ENCODE measurements around the gene ADAMTS16. TPM values are rescaled to one million over a fixed set of nuclear protein-coding genes. Genes with fewer than 3 reads are reported as not detected.

Gene ADAMTS16
- total and polyA plus RNA-seq, 9 of the 15 experiments (the other 6 are each of a cell fraction or from before 2014, with no cell fraction given), result not detected

DNA sequence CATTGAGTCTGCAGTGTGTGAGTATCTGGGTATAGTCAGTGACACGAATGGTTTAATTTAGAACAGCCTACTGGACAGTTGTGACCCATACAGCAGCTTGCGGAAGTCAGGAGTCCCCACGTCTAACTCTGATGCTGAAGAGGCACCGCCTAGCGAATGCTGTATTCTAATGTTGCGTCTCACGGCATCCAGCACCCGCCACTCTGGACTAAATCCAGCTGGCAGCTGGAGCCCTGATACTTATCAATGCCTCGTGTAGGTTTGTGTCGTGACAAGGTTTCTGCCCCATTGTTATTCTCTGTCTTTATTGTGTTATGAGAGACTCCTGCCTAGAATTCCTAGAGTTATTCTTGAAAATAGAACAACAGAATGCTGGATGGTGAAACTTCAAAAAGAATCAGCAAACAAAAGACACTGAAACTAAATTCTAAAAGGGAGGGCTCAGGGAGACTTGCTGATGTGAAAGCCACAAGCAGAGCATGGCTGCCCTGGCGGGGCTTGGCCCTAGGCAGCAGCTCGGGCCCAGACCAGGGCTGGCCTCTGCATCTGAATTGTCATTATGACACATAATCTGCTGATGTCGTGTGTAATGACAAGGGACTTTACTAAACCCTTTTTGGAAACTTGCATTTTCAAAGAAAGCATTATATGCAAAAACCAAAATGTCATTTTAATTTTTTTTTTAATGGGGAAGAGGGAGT is 158.9 kb downstream of the ADAMTS16 start (continued):
- TF ChIP-seq, protein P1, sequence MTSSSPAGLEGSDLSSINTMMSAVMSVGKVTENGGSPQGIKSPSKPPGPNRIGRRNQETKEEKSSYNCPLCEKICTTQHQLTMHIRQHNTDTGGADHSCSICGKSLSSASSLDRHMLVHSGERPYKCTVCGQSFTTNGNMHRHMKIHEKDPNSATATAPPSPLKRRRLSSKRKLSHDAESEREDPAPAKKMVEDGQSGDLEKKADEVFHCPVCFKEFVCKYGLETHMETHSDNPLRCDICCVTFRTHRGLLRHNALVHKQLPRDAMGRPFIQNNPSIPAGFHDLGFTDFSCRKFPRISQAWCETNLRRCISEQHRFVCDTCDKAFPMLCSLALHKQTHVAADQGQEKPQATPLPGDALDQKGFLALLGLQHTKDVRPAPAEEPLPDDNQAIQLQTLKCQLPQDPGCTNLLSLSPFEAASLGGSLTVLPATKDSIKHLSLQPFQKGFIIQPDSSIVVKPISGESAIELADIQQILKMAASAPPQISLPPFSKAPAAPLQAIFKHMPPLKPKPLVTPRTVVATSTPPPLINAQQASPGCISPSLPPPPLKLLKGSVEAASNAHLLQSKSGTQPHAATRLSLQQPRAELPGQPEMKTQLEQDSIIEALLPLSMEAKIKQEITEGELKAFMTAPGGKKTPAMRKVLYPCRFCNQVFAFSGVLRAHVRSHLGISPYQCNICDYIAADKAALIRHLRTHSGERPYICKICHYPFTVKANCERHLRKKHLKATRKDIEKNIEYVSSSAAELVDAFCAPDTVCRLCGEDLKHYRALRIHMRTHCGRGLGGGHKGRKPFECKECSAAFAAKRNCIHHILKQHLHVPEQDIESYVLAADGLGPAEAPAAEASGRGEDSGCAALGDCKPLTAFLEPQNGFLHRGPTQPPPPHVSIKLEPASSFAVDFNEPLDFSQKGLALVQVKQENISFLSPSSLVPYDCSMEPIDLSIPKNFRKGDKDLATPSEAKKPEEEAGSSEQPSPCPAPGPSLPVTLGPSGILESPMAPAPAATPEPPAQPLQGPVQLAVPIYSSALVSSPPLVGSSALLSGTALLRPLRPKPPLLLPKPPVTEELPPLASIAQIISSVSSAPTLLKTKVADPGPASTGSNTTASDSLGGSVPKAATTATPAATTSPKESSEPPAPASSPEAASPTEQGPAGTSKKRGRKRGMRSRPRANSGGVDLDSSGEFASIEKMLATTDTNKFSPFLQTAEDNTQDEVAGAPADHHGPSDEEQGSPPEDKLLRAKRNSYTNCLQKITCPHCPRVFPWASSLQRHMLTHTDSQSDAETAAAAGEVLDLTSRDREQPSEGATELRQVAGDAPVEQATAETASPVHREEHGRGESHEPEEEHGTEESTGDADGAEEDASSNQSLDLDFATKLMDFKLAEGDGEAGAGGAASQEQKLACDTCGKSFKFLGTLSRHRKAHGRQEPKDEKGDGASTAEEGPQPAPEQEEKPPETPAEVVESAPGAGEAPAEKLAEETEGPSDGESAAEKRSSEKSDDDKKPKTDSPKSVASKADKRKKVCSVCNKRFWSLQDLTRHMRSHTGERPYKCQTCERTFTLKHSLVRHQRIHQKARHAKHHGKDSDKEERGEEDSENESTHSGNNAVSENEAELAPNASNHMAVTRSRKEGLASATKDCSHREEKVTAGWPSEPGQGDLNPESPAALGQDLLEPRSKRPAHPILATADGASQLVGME (CRISPR knock-in tag; IDR thresholded peaks at IDR 0.05), result no peak
- TF ChIP-seq NFIX (CRISPR knock-in tag; IDR thresholded peaks at IDR 0.05; ENCODE audit: low read depth), result no peak

- in situ Hi-C loops (cut with MboI), result no loop called here
- H4K20me1 ChIP-seq (replicated peaks; ENCODE audit: control insufficient read depth, insufficient read depth, low read length), result no peaks in the 10 kb centered on the region; the same call in 1 of the 2 replicates
- BruUV-seq (replicated peaks), result no TSS peak
- 0% methylated on average over 3 of the region's 3 CpGs for WGBS (ENCODE audit: insufficient coverage, low coverage, missing lambda C conversion rate)
- FAIRE-seq (no peak), DNase-seq (ENCODE audit: extremely low read depth in 1 of 4, low spot score in 3 of 4) (no peak), ATAC-seq (no peak)
- TF ChIP-seq ILK (tag; IDR thresholded peaks at IDR 0.05; ENCODE audit: borderline replicate concordance, low read depth), result no peak
- TF ChIP-seq SRSF7 (optimal IDR thresholded peaks at IDR 0.05; ENCODE audit: low read depth, low read length), result no peak
- TF ChIP-seq, protein P2, sequence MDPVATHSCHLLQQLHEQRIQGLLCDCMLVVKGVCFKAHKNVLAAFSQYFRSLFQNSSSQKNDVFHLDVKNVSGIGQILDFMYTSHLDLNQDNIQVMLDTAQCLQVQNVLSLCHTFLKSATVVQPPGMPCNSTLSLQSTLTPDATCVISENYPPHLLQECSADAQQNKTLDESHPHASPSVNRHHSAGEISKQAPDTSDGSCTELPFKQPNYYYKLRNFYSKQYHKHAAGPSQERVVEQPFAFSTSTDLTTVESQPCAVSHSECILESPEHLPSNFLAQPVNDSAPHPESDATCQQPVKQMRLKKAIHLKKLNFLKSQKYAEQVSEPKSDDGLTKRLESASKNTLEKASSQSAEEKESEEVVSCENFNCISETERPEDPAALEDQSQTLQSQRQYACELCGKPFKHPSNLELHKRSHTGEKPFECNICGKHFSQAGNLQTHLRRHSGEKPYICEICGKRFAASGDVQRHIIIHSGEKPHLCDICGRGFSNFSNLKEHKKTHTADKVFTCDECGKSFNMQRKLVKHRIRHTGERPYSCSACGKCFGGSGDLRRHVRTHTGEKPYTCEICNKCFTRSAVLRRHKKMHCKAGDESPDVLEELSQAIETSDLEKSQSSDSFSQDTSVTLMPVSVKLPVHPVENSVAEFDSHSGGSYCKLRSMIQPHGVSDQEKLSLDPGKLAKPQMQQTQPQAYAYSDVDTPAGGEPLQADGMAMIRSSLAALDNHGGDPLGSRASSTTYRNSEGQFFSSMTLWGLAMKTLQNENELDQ (CRISPR knock-in tag; IDR thresholded peaks at IDR 0.05; ENCODE audit: borderline replicate concordance), result no peak
- no peak for TF ChIP-seq ZNF586 (CRISPR knock-in tag; conservative IDR thresholded peaks at IDR 0.05)
- no peak for TF ChIP-seq CHAMP1 (IDR thresholded peaks at IDR 0.05)
- no peaks in the 10 kb centered on the region for H3K4me1 ChIP-seq (replicated peaks in 1 of 2; ENCODE audit: control insufficient read depth in 2 of 2, insufficient read depth in 2 of 2, low read length in 2 of 2)
- no peak overlapping the region for H3K4me3 ChIP-seq
- H3K9me1 ChIP-seq (ENCODE audit: control insufficient read depth, insufficient read depth, low read length), result no peaks in the 10 kb centered on the region
- intact Hi-C loops (cut with micrococcal nuclease), result no loop called here
- H3K27ac ChIP-seq (ENCODE audit: extremely low read depth, low read depth, low read length), result no peak overlapping the region
- ChIA-PET POLR2A (interaction anchor here (0.6 kb wide), 1 partner anchor 271 kb away, joined by 6 read pairs; no protein-coding TSS in a partner anchor), CTCF (ENCODE audit: low intra/inter-chr PET ratio) (no interaction called here)
- H2AFZ ChIP-seq (ENCODE audit: low read depth, low read length), result no peak overlapping the region
- H3K36me3 ChIP-seq (ENCODE audit: control insufficient read depth, insufficient read depth, low read length), result no peaks in the 10 kb centered on the region
- no peak overlapping the region for H3K4me2 ChIP-seq (ENCODE audit: insufficient read depth, low read length)
- H3K27me3 ChIP-seq (ENCODE audit: control insufficient read depth in 2 of 2, insufficient read depth in 2 of 2, low read length in 2 of 2), result peaks cover 13 to 54% of the 10 kb centered on the region in 2 experiments; a peak in 3 of 5 replicates
- no peaks in the 10 kb centered on the region for H3K9me3 ChIP-seq (replicated peaks; ENCODE audit: control insufficient read depth, insufficient read depth, low read depth, low read length)
- H3K9ac ChIP-seq (ENCODE audit: insufficient read depth in 1 of 2, low read depth in 2 of 2, low read length in 2 of 2), result no peak overlapping the region
- no peaks in the 10 kb centered on the region for H3K79me2 ChIP-seq (ENCODE audit: control insufficient read depth, insufficient read depth, low read length)
Measured at GRCh38 chr5:5301176-5301575, 161.0 kb downstream of the ADAMTS16 start.
